ENCODE data around the gene CST11. TPM values are rescaled to one million over a fixed set of nuclear protein-coding genes. Genes with fewer than 3 reads are reported as not detected.

CST11 gene
- polyA plus RNA-seq, 2 of the 4 experiments (the other 2 are of a cell fraction), result not detected

- TF ChIP-seq JUNB (IDR thresholded peaks at IDR 0.05) (no peak), CHD4 (IDR thresholded peaks at IDR 0.05; ENCODE audit: borderline replicate concordance) (no peak), TFCP2L1 (CRISPR knock-in tag; IDR thresholded peaks at IDR 0.05) (no peak)
These were observed 19.0 kb downstream of the CST11 start (continued) for GRCh38 chr20:23433628-23434027.

- WGBS (ENCODE audit: missing lambda C conversion rate), result 76% methylated on average over 9 of the region's 9 CpGs
These were observed 27.5 kb downstream of the CST11 start for GRCh38 chr20:23425129-23425528.

GRCh38 chr20:23420943-23421931 lies 31.4 kb downstream of the CST11 start, which contains the start of gene NAPB:
TSS of gene NAPB (minus strand) at chr20:23421488. CDS start at chr20:23421402, 86 bp downstream.
- WGBS (ENCODE audit: missing lambda C conversion rate), result under 1% methylated on average over 41 of the region's 64 CpGs
- POLR2A ChIA-PET, result interaction anchor here (0.6 to 1.4 kb wide), 8 partner anchors 15 to 1073 kb away, joined by 3 to 13 read pairs (median 6); partner anchors contain the start of genes GZF1 and NXT1
- TF ChIP-seq FOSL2 (IDR thresholded peaks at IDR 0.05) (no peak), FOSL2 (CRISPR knock-in tag; IDR thresholded peaks at IDR 0.05) (no peak), HOXB5 (CRISPR knock-in tag; IDR thresholded peaks at IDR 0.05) (0 out of 2 replicates have a peak, but pooled peaks have one; percentile 40), CTCF (IDR thresholded peaks at IDR 0.05) (peak; percentile 9; the same call in 2 of the 3 replicates), PHF8 (IDR thresholded peaks at IDR 0.05; ENCODE audit: borderline replicate concordance, low read depth) (peak; percentile 48; the same call in 1 of the 2 replicates), E2F6 (IDR thresholded peaks at IDR 0.05; ENCODE audit: borderline replicate concordance, low read depth) (peak; percentile 24; the same call in 1 of the 2 replicates), HMGXB4 (CRISPR knock-in tag; IDR thresholded peaks at IDR 0.05; ENCODE audit: borderline replicate concordance) (no peak; the same call in 1 of the 2 replicates), MAX (IDR thresholded peaks at IDR 0.05) (peak; percentile 51; the same call in 1 of the 2 replicates), MAFK (IDR thresholded peaks at IDR 0.05; ENCODE audit: partially characterized antibody) (no peak)

More at GRCh38 chr20:23425129-23425528, 27.5 kb downstream of the CST11 start:
- ChIA-PET POLR2A (no interaction called here), CTCF (interaction anchor here (1.9 kb wide), 1 partner anchor 17 kb away, joined by 8 read pairs; no protein-coding TSS in a partner anchor)
- ATAC-seq (no peak), DNase-seq (ENCODE audit: low read depth in 1 of 2, low spot score in 1 of 2) (no peak), FAIRE-seq (no peak)
- TF ChIP-seq TFCP2L1 (CRISPR knock-in tag; IDR thresholded peaks at IDR 0.05), result no peak
- no peak for TF ChIP-seq PHF8 (IDR thresholded peaks at IDR 0.05; ENCODE audit: borderline replicate concordance, low read depth)
- no peak for TF ChIP-seq ZFP36 (IDR thresholded peaks at IDR 0.05; ENCODE audit: borderline replicate concordance, partially characterized antibody)
- no peak for TF ChIP-seq E2F6 (IDR thresholded peaks at IDR 0.05; ENCODE audit: borderline replicate concordance, low read depth)
- no peak for TF ChIP-seq HMGXB4 (CRISPR knock-in tag; IDR thresholded peaks at IDR 0.05; ENCODE audit: borderline replicate concordance)
- TF ChIP-seq HOXB5 (CRISPR knock-in tag; IDR thresholded peaks at IDR 0.05), result no peak
- TF ChIP-seq EHF (CRISPR knock-in tag; IDR thresholded peaks at IDR 0.05), result no peak
- no peak for TF ChIP-seq FOSL2 (IDR thresholded peaks at IDR 0.05)
- no peak for TF ChIP-seq FOSL2 (CRISPR knock-in tag; IDR thresholded peaks at IDR 0.05)
- TF ChIP-seq NFE2L2 (conservative IDR thresholded peaks at IDR 0.05; ENCODE audit: low read length), result no peak
- no peak for TF ChIP-seq GATA3 (IDR thresholded peaks at IDR 0.05; ENCODE audit: borderline replicate concordance)
- no peak for TF ChIP-seq HEYL (CRISPR knock-in tag; IDR thresholded peaks at IDR 0.05)
- TF ChIP-seq EHMT2 (IDR thresholded peaks at IDR 0.05; ENCODE audit: low read depth), result no peak
- no peak for TF ChIP-seq CHD2 (IDR thresholded peaks at IDR 0.05; ENCODE audit: low read length, partially characterized antibody)
- no peak for TF ChIP-seq NPAS2 (CRISPR knock-in tag; IDR thresholded peaks at IDR 0.05; ENCODE audit: borderline replicate concordance)
- TF ChIP-seq NR3C1 (IDR thresholded peaks at IDR 0.05), result no peak
- TF ChIP-seq POLR2A (IDR thresholded peaks at IDR 0.05; ENCODE audit: low read length), result no peak
- no peak for TF ChIP-seq CEBPB (IDR thresholded peaks at IDR 0.05)
- no peak for TF ChIP-seq JUNB (IDR thresholded peaks at IDR 0.05)
- TF ChIP-seq HOXA7 (CRISPR knock-in tag; IDR thresholded peaks at IDR 0.05), result no peak
- no peak overlapping the region for H3K4me2 ChIP-seq
- no peak overlapping the region for H3K27ac ChIP-seq
- no peaks in the 10 kb centered on the region for H3K9me3 ChIP-seq
- no peak overlapping the region for H3K4me3 ChIP-seq
- 0 out of 3 replicates have a peak, but pooled peaks cover 3% of the 10 kb centered on the region for H3K4me1 ChIP-seq

More at GRCh38 chr20:23420943-23421931, 31.4 kb downstream of the CST11 start, which contains the start of gene NAPB:
- H3K4me1 ChIP-seq, result peaks cover 10% of the 10 kb centered on the region; the same call in 2 of the 3 replicates
- DNase-seq (ENCODE audit: low read depth in 1 of 2, low spot score in 1 of 2) (peak; percentile 91 to 94), ATAC-seq (peak; percentile 98 to 100), FAIRE-seq (no peak)
- no peaks in the 10 kb centered on the region for H3K9me3 ChIP-seq
- CTCF ChIA-PET, result interaction anchor here (0.6 to 3.3 kb wide), 15 partner anchors 10 to 1362 kb away, joined by 3 to 17 read pairs (median 4); partner anchors contain the start of genes GZF1 and NXT1
- H3K4me2 ChIP-seq, result peak within 1 kb of the TSS; percentile 79
- H3K27ac ChIP-seq, result peak within 1 kb of the TSS; percentile 84 to 93
- peak within 1 kb of the TSS; percentile 84 for H3K4me3 ChIP-seq

All from A549 (cell line).